Stimulated activated CD4-positive, alpha-beta T cell treated with anti-CD3 and anti-CD28 coated beads, Interleukin-12 subunit alpha, Interleukin-12 subunit beta, amount 100 ng/mL, for 48 hours (primary cell): ENCODE measurements around the gene MAMLD1.
A peak's percentile ranks its signal among the peaks of the same experiment; 100 is the strongest.

Experiments used
- DNase-seq, 3 donors: peaks; one replicate each; pipeline ENCODE4 v3.0.0-alpha.2; 2020; ENCODE audit warnings: low read depth in 2 of 3, low spot score in 1 of 3

Gene MAMLD1

DNA sequence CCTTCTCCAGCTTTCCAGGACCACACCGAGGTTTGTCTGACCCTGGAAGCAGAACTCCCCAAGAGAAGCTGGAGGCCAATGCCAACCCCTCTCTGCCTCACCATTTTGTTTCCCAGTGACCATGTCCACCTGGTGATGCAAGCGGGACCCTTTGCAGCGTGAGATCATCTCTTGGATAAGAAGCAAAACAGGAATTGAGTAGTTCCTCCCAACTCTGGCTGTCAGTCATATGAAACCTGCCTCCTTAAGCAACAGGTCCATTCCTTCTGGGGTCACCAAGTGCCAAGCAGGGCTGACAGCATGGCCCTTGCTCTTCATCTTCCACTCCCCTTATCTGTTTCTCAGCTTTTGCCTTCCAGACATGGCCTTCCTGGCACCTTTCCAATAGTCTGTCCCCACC lies 164.0 kb downstream of the MAMLD1 start:
- no peak for DNase-seq

DNA sequence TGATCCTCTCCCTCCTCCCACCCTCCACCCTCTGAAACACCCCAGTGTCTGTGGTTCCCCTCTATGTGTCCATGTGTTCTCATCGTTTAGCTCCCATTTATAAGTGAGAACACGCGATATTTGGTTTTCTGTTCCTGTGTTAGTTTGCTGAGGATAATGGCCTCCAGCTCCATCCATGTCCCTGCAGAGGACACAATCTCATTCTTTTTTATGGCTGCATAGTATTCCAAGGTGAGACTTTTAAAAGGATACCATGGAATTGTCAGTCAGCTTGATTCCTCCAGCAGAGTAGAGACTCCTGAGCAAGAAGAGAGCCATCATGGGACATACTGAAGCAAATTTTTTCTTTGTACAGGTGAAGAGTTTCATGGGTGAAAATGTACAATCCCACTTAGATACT lies 166.5 kb downstream of the MAMLD1 start:
- DNase-seq, result no peak

DNA sequence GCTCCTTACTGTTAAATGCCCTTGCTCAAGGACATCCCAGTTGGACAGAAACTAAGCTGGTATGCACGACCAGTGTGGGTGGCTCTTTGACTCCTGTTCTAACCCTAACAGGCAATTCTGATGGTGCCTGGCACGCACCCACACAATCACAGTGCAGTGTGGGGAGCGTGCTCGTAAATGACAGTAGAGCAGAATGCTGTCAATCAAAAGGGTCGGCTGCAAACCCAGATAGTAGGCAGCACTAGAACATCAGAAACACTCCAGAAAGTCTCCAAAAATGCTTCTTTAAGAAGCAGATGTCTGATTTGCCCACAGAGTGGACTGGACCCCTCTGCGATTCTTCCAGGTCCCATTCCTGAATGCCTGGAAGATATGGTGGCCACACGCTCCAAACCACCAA lies 167.7 kb downstream of the MAMLD1 start:
- DNase-seq, result no peak

DNA sequence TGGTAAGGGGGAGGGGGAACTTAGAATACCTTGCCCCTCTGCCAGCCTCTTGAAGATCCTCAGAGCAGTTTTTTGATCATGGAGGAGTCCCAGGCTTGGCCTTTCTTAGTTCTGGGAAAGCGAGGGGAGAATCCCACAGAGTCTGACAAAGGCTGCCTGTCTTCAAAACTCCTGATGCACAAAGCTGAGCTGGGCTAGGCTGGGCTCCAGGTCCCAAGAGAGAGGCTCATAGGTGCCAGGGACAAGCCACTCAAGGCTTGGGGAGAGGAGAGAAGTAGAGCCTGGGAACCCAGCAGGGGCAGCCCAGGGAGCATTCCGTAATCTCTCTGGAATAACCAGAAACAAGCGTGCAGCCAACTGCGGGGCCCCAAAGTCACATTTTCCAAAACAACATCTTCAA lies 168.3 kb downstream of the MAMLD1 start:
- DNase-seq, result no peak

DNA sequence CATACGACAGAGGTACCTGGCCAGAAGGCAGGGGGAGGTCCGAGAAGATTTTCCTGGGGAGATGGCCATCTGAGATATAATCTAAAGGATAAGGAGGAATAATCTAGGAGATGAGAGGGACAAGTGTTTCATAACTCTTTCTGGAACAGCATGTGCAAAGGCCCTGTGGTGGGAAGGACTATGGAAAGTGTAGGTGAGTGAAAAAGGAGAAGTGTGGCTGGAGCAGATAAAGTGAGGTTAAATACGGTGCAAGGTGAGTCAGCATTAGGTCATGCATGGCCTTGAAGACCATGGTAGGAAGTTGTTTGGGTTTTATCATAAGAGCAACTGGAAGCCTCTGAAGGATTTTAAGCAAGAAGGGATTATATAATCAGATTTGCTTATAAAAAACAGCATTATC lies 170.7 kb downstream of the MAMLD1 start:
- no peak for DNase-seq

DNA sequence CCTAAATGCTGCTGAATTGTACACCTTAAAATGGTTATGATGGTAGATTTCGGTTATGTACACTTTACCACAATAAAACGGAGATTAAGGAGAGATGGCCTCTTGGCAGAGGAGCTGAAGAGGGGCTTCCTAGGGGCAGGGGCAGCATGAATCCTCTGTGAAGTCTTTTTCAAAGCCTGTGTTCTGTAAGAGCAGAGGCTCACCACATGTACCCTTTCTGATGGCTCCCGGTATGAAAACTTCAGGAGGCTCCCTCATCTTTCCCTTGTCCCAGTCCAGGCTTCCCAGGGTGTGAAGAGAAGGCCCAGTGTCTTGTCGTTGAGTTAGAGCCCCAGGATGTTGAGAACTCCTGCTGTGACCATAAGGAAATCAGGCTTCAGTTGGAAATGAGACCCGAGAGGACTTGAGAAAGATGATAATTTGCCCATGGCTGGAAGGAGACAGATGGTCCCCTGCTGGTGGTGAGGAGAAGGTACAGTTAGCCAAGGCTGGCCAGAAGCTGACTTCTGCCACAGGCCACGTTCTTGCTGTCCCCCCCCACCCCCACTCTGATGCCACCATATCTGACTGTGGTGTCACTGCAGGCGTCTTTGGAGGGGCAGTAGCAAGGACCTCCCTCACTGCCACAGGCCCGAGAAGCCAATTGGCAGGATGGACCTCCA lies 173.5 kb downstream of the MAMLD1 start:
- DNase-seq, result no peak

DNA sequence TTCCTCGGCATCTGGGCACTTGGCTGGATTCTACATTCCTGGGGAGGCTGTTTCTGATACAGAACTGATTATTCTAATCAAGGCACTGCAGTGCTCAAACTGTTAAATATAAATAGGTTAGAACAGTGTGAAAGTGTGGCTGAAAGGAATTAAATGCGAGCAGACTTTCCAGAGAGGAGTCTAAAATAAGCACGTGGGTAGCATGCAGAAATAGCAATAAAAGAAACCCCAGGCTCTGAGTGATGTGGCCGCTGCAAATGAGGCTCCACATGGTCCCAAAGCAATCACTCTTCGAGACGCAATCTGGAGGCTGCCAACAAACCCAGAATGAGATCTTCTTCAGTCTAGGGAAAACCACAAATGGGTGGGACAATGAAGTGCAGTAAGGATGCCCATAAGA lies 174.7 kb downstream of the MAMLD1 start:
- DNase-seq, result no peak

DNA sequence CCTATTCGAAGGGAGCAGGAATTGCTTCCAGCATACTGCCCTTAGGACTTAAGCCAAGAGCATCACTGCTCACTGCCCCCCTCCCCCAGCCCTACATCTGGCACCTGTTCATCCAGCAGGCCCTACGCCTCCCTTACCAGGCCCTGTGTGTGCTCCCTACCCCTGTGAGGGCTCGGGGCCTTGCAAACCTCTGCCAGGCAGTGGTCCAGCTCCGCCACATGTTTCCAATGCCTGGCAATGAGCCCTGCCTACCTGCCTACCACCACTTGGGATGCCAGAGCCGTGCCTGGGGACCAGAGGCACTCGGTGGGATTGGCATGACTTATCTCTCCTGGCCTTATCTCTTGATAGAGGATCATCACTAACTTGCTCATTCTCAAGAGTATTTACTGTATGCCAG lies 177.8 kb downstream of the MAMLD1 start:
- no peak for DNase-seq

DNA sequence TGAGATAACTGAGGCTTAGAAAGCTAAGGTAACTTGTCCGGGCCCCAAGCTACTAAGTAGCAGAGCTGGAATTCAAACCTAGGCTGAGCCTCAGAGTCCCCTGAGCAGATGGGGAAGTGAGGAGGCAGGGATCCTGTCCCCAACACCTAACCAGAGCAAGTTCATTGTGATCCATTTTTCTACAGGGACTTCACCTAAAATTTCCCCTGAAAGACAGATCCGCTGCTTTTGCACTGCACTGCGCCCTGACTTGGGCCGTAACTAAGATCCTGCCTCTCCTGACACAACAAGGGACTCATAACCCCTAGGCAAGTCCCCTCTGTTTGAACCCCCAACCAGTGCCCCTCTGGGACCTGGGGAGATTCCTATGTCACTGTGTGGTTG lies 179.7 kb downstream of the MAMLD1 start:
- DNase-seq, result no peak

DNA sequence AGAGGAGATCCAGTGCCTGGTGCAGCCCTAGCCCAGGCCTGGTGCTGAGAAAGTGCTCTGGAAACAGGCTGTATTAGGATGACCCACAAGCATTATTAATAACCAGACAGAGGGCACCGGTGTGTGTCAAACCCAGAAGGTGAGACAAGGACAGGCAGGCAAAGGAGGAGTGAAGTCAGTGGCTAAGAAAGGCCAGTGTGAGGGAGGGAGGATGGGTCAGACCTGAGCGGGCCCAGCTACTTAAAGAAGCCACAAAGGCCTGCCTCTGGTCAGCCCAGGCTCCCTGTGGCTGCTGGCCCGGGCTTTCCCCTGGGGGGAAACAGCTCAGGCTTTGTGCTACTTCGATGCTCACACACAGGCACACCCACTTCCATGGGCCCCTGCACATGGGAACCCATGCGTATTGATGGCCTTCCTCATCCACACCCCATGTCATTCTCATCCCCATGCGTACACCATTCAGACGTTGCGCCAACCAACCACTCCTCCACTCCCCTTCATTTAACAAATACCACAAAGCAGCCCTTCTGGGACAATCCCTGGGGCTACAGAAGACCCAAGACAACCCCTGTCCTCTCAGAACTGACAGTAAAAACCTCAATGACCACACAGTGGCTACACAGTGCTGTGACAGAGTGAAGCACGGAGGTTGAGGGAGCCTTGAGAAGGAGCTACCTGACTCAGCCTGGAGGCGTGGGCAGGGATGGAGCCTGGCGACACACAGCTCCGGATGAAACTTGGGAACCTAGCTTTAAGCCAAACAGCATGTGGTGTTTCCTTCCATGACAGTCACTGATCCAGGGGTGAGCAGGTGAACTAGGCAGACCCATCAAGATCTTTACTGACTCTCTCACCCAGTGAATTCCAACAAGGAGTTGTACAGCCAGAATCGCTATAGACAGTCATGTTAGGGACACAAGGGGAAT lies 180.4 kb downstream of the MAMLD1 start:
- no peak for DNase-seq

DNA sequence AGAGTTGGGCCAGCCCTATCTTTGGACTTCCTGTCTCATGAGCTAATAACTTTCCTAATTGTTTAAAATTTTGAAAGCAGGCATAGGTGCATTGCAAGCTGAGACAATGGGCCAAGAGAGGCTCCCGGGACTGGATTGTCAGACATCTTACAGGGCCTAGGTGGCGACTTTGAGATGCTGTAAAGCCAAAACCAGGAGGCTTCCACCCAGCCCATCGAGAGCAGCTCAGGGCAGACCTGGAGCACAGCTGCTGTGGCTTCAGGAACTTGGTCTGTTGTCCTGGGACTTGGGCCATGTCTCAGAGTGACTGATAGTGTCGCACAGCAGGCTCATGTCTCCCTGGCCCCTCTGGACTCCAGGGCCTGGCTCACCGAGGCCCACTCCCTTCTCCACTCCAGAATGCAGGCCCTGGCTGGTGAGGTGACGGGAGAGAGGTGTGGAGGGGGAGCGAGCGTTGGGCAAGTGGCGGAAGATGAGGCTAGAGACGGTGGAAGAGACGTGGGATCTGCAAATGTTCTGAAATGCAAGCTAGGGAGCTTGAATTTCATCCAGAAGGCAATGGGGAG lies 181.2 kb downstream of the MAMLD1 start:
- no peak for DNase-seq

DNA sequence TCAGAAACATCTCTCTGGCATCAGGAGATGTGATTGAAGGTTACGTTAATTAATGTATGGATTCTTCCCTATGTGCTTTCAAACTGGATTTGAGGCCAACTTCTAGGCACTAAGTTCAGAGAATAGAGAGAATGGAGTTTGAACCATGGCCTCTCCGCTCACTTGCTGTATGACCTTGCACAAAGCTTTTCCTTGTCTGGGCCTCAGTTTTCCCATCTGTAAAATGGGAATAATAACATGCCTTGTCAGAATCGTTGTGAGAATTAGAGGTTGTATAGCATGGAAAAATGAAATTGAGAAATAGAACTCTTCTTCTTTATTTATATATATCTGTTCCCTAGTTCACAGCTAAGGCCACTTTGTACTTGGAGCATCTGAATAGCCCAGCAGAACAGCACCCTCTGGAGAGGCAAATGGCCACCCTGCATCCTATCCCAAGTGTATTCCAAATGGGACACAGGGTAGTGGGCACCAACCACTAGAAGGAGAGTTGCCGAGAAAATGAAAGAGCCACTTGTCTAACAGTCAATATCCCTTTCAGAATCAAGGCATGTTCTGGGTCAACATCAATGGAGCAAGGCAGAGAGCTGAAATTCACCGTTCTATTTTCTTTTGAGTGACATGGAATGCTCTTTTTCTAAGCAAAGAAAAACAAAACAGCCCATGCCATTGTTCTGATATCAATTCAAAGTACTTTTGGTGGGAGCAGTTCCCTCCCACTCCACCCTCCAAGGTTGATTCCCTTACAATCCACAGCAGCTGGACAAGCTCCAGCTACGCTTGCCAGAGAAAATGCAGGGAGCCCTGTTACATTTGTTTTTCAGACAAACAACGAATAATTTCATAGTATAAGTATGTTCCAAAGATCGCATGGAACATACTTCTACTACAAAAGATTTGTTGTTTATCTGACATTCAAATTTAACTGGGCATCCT lies 182.0 kb downstream of the MAMLD1 start:
- DNase-seq, result no peak

DNA sequence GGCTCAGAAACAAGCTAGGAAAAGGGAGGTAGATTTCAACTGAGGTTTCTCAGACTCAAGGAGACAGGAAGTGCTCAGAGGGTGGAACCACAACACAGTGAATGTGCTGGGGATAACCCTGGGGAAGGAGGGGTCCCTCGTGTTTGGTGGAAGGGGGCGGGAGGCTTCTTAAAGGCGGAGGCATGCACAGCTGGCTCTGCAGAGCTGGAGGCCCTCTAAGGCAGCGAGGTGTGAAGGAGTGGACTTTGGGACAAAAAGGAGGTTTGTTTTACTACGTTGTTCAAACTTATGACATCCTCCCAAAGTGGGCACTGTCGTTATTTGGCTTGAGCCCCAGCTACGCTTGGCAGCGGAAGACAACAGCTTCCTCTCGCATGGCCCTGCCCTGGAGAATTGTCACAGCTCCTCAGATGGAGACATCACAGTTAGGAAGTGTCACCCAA lies 183.6 kb downstream of the MAMLD1 start:
- no peak for DNase-seq

DNA sequence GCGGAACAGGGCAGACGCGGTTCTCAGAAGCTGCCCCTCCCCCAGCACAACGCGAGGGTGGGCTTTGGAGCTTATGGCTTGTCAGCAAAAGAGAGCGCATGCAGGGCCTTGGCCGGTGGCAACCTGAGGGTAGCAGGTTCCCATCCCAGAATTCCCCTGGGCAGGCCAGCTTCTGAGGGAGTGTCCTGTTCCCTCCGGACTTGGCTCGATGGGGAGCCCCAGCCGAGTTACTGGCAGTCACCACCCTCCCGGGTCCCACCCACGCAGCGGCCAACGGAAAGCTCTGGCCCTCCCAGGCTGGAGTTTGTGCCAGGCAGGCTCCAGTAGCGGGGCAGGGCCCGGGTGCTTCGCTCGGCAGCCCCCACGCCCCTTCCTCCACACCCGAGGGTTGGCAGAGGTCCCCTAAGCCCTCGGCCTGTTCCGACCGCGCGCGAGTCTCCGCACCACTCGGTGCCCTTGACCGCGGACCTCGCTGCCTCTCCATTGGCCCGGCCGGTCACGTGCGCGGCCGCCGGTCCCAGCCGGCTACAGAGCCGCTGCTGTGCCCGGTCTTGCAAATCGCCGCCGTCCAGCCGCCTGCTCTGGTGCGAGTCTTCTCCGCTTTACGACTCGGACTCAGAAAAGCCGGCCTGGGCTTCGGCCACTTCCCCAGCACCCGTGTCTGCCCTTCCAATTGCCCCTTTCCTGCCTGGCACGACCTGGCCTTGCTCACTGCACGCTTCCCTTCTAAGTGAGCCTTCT lies 184.4 kb downstream of the MAMLD1 start:
- peak in 1 of 3 donors; percentile 14 for DNase-seq

DNA sequence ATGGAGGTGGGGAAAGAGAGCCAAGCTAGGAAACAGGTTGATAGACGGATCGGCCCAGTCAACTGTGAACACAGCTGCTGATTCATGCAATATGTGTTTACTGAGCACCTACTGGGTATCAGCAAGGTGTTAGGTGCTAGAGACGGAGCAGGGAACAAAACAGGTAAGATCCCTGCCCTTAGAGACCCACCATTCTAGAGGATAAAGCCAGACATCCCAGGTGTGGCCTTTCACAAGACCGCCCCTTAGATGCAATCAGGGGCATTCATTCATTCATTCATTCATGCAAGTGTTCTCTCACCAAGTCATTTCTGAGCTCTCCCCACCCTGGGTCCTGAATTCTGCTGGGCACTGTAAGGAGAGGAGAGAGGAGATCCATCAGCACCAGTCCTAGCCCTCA lies 185.1 kb downstream of the MAMLD1 start:
- DNase-seq, result no peak

DNA sequence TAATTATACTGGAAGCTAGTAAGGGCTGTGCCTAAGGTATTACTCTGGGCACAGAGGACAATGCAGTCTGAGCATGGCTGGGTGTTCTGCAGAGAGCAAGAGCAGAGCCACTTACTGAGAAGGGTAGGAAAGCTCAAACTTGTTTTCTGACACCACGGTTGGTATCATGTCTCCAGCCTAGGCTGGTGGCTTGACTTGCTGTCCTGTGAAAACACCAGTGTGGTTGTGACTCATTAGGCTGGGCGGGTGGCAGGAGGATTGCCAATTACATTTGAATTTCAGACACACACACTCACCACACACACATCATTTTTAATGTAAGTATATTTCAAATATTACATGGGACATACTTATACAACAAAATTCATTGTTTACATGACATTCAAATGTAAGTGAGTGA lies 185.6 kb downstream of the MAMLD1 start:
- no peak for DNase-seq

DNA sequence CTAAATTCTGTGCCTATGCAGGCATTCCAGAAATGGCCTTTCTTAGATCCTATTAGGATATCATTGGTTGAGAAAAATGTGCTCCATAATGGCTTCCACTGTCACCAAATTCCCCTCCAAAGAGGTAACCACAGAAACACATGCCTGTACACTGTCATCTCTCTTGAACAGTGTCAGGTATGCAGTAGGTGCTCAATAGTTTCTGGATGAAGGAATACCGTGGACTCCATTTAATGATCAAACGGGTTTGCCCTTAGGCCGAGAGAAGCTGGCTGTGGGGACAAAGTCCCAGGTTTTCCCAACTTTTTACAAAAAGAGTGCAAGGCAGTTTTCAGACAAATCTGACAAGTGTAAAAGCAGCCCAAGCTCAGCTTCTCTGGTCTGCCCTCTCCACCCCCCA lies 188.8 kb downstream of the MAMLD1 start:
- DNase-seq, result no peak

DNA sequence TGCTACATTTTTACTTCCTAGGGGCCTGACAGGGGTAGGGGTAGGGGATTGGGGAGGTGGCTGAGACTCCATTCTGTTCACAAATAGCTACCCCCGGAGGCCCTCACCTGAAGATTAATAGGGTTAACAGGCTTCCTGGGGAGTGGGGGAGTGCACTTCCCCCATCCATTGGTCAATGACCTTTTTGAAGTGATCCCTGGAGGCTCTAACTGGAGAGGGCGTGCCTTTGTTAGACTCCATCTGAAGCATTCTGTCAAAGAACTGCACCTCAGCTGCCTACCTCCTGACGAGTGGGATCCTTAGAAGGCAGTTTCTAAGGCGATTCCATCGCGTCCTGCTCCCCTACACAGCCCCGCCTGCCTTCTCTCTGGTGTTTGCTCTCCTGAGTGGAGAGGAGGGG lies 195.3 kb downstream of the MAMLD1 start:
- no peak for DNase-seq
